NT2/D1 (cell line): Measurements from ENCODE around the gene PANX2.

Experiments used
- DNase-seq: peaks from one replicate; pipeline ENCODE4 v3.0.0-alpha.2; 2011; ENCODE audit warnings: low read depth, low spot score
- H3K27me3 ChIP-seq: 2 replicates; pipeline ENCODE4 v1.6.0; 2011; ENCODE audit warnings: mild to moderate bottlenecking; ENCODE audit not compliant: insufficient read length, insufficient read depth
- H3K36me3 ChIP-seq: 2 replicates; pipeline ENCODE4 v1.6.1; 2011; ENCODE audit warnings: mild to moderate bottlenecking, low read length, mixed read lengths; ENCODE audit not compliant: insufficient read depth, insufficient read length
- H3K4me1 ChIP-seq: 2 replicates; pipeline ENCODE4 v1.5.1; 2011; ENCODE audit not compliant: insufficient read depth, insufficient read length
- H3K4me3 ChIP-seq: 2 replicates; pipeline ENCODE4 v1.5.1; 2011; ENCODE audit warnings: low read depth; ENCODE audit not compliant: insufficient read length
- H3K9ac ChIP-seq: 2 replicates; pipeline ENCODE4 v1.6.0; 2011; ENCODE audit warnings: low read depth; ENCODE audit not compliant: insufficient read length
- H3K9me3 ChIP-seq: 2 replicates; pipeline ENCODE4 v1.5.1; 2011; ENCODE audit warnings: mild to moderate bottlenecking, low read length; ENCODE audit not compliant: insufficient read depth
- SUZ12 ChIP-seq: IDR thresholded peaks from 2 replicates; pipeline ENCODE4 v1.6.1; 2011; ENCODE audit not compliant: insufficient read length, insufficient read depth; ENCODE audit errors: extremely low read depth
- YY1 ChIP-seq: IDR thresholded peaks from 2 replicates; pipeline ENCODE4 v1.6.1; 2011; ENCODE audit not compliant: insufficient read length, insufficient read depth
- ZNF274 ChIP-seq: IDR thresholded peaks from 2 replicates; pipeline ENCODE4 v1.6.1; 2011; ENCODE audit warnings: mild to moderate bottlenecking, low read depth, low read length

PANX2 gene

DNA sequence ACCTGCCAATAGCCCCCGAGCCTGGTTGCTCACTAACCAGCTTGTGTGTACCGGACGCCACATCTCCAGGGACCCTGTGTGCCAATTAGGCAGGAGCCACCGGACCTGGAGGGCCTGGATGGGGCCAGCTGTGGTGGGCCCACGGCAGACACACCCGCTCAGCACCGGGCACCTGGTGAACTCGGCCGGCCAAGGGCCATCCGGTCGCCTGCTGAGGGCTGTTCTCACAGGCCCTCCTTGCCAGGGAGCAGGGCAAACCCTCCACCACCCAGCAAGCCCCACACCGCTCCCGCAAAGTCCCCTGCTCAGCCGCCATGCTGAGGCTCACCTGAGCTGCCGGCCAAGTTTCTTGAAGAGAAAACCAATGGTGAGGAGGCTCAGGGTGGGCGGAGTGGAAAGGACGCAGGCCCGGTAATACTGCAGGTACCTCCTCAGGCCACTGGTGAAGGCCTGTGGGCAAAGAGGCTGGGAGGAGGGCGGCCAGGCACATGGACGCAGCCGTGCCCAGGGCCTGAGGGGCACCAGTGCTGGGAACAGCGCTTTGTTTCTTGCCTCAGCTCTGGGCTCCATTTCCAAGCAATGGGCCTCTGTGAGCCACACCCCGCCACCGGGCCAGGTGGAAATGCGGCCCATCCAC, 57.2 kb downstream of the PANX2 start:
- no peak overlapping the region for H3K9ac ChIP-seq
- H3K4me3 ChIP-seq: no peak overlapping the region
- no peaks in the 10 kb centered on the region for H3K9me3 ChIP-seq
- H3K36me3 ChIP-seq: peaks cover 39% of the 10 kb centered on the region
- TF ChIP-seq ZNF274 (no peak), SUZ12 (no peak), YY1 (no peak)
- no peak for DNase-seq
- peaks cover 2% of the 10 kb centered on the region for H3K4me1 ChIP-seq
- no peaks in the 10 kb centered on the region for H3K27me3 ChIP-seq

DNA sequence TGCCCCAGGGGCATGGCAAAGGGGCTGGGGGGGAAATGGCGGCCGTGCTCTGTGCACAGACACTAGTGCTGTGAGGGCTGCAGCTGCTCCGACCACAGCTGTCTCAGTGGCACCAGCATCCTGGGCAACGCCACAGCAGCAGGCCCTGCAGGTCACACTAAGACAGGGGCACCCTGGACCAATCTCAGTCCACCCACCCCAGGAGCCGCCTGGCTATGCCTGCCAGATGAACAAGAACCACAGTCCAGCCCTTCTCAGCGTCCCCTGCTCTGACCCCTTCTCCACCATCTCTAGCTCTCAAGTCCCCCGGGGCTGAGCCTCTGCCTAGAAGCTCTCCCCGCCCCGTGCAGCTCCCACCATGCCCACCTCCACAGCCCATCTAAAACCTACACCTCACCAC, 57.8 kb downstream of the PANX2 start:
- Histone ChIP-seq H3K27me3 (no peaks in the 10 kb centered on the region), H3K9me3 (no peaks in the 10 kb centered on the region), H3K9ac (no peak overlapping the region), H3K4me3 (no peak overlapping the region), H3K36me3 (peaks cover 37% of the 10 kb centered on the region), H3K4me1 (peaks cover 2% of the 10 kb centered on the region)
- TF ChIP-seq ZNF274: no peak
- TF ChIP-seq SUZ12: no peak
- no peak for TF ChIP-seq YY1
- DNase-seq: no peak

DNA sequence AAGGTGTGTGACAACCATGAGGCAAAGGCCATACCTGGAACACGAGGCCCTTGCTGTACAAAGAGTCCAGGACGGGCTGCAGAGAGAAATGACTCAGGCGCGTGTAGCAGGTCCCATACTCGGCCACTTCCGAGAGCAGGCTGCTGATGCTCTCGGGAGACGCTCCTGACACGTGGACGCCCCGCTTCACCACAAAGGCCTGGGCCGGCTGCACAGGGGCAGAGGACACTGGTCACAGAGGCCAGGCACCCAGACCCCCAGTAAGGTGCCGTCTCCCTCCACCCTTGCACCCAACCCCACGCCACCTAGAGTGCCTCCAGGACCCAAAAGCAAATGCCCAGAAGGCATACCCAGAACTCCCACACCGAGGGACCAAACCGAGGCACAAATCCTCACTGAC, 58.8 kb downstream of the PANX2 start:
- Histone ChIP-seq H3K9me3 (peaks cover 2% of the 10 kb centered on the region; the same call in 1 of the 2 replicates), H3K4me1 (peaks cover 2% of the 10 kb centered on the region), H3K27me3 (no peaks in the 10 kb centered on the region), H3K4me3 (no peak overlapping the region), H3K9ac (no peak overlapping the region), H3K36me3 (peaks cover 30% of the 10 kb centered on the region)
- no peak for TF ChIP-seq ZNF274
- no peak for TF ChIP-seq SUZ12
- TF ChIP-seq YY1: no peak
- DNase-seq: no peak
